ENCODE data around the gene TUBB. TPM values are rescaled to one million over a fixed set of nuclear protein-coding genes. Genes with fewer than 3 reads are reported as not detected.

The TUBB gene
- total and polyA plus RNA-seq, 2 of the 8 experiments (the other 6 are each of a cell fraction or from before 2014, with no cell fraction given) = 1,880 to 3,022 TPM

DNA sequence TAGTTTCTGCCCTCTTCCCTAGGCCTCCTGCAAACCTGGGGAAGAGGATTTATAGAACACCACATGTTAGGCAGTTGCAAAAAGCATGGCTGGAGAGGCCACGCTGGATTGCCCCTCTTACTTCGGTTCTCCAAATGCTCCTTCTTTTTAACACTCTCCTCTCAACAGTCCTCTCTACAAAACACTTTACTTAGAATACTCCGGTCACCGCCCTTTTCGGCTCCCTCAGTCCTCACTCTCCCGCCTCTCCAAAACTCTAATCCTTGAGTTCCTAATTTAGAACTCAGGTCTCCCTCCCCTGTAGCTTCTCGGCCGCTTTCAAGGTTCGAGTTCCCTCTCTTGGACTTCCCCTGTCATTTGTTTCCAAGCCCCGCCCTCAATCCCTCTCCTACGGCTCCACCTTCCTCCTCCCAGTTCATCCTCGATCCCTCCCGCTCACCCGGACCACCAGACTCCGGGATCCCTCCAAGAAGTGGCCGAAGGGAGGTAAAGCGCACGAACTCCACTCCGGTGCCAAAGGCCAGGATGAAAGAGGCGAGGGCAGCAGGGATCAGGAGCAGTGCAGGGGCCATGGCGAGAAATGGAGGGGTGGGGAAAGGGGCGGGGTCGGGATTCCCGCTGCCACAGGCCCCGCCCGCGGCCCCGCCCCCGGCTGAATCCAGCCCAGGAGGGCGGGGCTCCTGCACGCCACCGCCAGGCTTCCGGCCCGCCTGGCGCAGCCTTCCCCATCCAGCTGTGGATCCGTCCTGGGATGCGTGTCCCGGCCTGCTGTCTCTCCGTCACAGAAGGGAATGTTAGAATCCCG lies 29.5 kb upstream of the TUBB start, which contains the start of gene NRM (continued):
- TF ChIP-seq, protein P1, sequence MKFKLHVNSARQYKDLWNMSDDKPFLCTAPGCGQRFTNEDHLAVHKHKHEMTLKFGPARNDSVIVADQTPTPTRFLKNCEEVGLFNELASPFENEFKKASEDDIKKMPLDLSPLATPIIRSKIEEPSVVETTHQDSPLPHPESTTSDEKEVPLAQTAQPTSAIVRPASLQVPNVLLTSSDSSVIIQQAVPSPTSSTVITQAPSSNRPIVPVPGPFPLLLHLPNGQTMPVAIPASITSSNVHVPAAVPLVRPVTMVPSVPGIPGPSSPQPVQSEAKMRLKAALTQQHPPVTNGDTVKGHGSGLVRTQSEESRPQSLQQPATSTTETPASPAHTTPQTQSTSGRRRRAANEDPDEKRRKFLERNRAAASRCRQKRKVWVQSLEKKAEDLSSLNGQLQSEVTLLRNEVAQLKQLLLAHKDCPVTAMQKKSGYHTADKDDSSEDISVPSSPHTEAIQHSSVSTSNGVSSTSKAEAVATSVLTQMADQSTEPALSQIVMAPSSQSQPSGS (IDR thresholded peaks at IDR 0.05; ENCODE audit: low read length) = no peak
- peak; percentile 67 for TF ChIP-seq ASH2L (IDR thresholded peaks at IDR 0.05; ENCODE audit: low read length)
- TF ChIP-seq PHF8 (conservative IDR thresholded peaks at IDR 0.05; ENCODE audit: low read depth, low read length) = 0 out of 2 replicates have a peak, but pooled peaks have one; percentile 41
- no peak for TF ChIP-seq SRF (IDR thresholded peaks at IDR 0.05; ENCODE audit: low read depth, low read length)
- TF ChIP-seq SIN3A (conservative IDR thresholded peaks at IDR 0.05 in 1 of 2, IDR thresholded peaks at IDR 0.05 in 1 of 2; ENCODE audit: low read depth in 1 of 2, low read length in 2 of 2) = peak in 1 of 2 experiments; percentile 94; a peak in 2 of 4 replicates
- TF ChIP-seq CTBP2 (IDR thresholded peaks at IDR 0.05; ENCODE audit: borderline replicate concordance, insufficient read depth, insufficient read length, low read length) = peak; percentile 36
- TF ChIP-seq SP1 (IDR thresholded peaks at IDR 0.05; ENCODE audit: low read depth, low read length) = peak; percentile 61; the same call in 1 of the 2 replicates
- TF ChIP-seq HDAC2 (IDR thresholded peaks at IDR 0.05; ENCODE audit: borderline replicate concordance in 1 of 2, low read depth in 2 of 2, low read length in 2 of 2) = peak in 1 of 2 experiments; percentile 82; a peak in 2 of 4 replicates
- TF ChIP-seq, protein P2, sequence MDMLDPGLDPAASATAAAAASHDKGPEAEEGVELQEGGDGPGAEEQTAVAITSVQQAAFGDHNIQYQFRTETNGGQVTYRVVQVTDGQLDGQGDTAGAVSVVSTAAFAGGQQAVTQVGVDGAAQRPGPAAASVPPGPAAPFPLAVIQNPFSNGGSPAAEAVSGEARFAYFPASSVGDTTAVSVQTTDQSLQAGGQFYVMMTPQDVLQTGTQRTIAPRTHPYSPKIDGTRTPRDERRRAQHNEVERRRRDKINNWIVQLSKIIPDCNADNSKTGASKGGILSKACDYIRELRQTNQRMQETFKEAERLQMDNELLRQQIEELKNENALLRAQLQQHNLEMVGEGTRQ (IDR thresholded peaks at IDR 0.05; ENCODE audit: low read length) = no peak
- TF ChIP-seq POLR2A (IDR thresholded peaks at IDR 0.05; ENCODE audit: control extremely low read depth in 1 of 2, low read depth in 2 of 2, low read length in 2 of 2) = peak in 1 of 2 experiments; percentile 41; a peak in 1 of 3 replicates
- no peak for TF ChIP-seq BCL11A (IDR thresholded peaks at IDR 0.05; ENCODE audit: low read depth in 2 of 2, low read length in 2 of 2)
- no peak for TF ChIP-seq GTF2F1 (IDR thresholded peaks at IDR 0.05; ENCODE audit: borderline replicate concordance, low read depth, low read length)
- peak; percentile 49; the same call in 1 of the 2 replicates for TF ChIP-seq TAF1 (IDR thresholded peaks at IDR 0.05; ENCODE audit: low read depth, low read length)
